SHP77 (cell line): ENCODE data around the gene OR51S1.
"Not testable (repeated sequence)": the region's sequence is repeated elsewhere in the genome, so short reads cannot be mapped to it uniquely, and the experiment has no call there.

Experiments
- DNase-seq, 2 experiments: peaks; one replicate each; lab custom pipeline; 2025; lab: John Stamatoyannopoulos, UW

OR51S1 gene

GRCh38 chr11:4804280-4804679, 44.7 kb downstream of the OR51S1 start, which contains the start of gene OR52R1:
OR52R1 (minus strand) TSS chr11:4804380; CDS start chr11:4804380, 0 bp downstream.
- DNase-seq: no peak

GRCh38 chr11:4801316-4801715, 47.7 kb downstream of the OR51S1 start:
- not testable (repeated sequence) for DNase-seq

- DNase-seq: no peak
Measured at GRCh38 chr11:4798427-4799183, 50.4 kb downstream of the OR51S1 start.
